ENCODE measurements around the gene TMEM40.

DNA sequence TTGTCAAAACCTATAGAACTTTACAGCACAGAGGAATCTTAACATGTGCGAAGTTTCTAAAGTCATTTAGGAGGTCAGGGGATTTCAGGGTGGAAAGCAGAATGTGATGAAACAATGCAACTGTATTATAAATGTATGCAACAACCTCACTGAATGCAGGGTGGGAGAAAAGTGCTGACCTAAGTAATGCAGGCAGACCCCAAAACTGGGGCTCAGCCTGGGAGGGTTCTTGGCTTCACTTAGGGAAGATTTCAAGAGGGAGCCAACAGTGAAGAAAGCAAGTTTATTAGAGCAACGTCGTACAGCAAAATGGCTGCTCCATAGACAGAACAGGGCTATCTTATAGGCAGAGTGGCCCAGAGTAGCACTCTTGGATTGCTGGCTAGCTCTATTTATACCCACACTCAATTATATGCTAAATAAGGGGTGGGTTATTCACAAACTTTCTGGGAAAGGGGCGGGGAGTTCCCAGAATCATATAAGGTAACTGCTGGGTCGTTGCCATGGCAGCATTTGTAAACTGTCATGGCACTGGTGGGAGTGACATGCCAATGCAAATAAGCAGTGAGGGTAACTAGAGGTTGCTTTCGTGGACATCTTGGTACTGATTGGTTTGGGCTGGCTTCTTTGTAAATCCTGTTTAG lies 23.2 kb upstream of the TMEM40 start:
- TF ChIP-seq, protein P1, sequence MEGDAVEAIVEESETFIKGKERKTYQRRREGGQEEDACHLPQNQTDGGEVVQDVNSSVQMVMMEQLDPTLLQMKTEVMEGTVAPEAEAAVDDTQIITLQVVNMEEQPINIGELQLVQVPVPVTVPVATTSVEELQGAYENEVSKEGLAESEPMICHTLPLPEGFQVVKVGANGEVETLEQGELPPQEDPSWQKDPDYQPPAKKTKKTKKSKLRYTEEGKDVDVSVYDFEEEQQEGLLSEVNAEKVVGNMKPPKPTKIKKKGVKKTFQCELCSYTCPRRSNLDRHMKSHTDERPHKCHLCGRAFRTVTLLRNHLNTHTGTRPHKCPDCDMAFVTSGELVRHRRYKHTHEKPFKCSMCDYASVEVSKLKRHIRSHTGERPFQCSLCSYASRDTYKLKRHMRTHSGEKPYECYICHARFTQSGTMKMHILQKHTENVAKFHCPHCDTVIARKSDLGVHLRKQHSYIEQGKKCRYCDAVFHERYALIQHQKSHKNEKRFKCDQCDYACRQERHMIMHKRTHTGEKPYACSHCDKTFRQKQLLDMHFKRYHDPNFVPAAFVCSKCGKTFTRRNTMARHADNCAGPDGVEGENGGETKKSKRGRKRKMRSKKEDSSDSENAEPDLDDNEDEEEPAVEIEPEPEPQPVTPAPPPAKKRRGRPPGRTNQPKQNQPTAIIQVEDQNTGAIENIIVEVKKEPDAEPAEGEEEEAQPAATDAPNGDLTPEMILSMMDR (IDR thresholded peaks at IDR 0.05) = no peak
- TF ChIP-seq POLR2A (IDR thresholded peaks at IDR 0.05) = no peak
